D721Med (cell line): ENCODE results near the gene ITGA3.

ENCODE experiments used
- DNase-seq: peaks from one replicate; pipeline ENCODE4 v3.0.0; 2011; ENCODE audit warnings: low spot score; ENCODE audit not compliant: insufficient read length
- FAIRE-seq: peaks from 2 replicates; lab custom pipeline; 2011; peaks lifted over from hg19 to GRCh38; lab: Jason Lieb, UNC
- TF ChIP-seq, protein P1 (sequence below): IDR thresholded peaks from 2 replicates; pipeline ENCODE4 v1.5.1; 2012; ENCODE audit warnings: mild to moderate bottlenecking, control low read depth; ENCODE audit not compliant: insufficient read depth; ENCODE audit errors: missing control alignments

ITGA3 gene

DNA sequence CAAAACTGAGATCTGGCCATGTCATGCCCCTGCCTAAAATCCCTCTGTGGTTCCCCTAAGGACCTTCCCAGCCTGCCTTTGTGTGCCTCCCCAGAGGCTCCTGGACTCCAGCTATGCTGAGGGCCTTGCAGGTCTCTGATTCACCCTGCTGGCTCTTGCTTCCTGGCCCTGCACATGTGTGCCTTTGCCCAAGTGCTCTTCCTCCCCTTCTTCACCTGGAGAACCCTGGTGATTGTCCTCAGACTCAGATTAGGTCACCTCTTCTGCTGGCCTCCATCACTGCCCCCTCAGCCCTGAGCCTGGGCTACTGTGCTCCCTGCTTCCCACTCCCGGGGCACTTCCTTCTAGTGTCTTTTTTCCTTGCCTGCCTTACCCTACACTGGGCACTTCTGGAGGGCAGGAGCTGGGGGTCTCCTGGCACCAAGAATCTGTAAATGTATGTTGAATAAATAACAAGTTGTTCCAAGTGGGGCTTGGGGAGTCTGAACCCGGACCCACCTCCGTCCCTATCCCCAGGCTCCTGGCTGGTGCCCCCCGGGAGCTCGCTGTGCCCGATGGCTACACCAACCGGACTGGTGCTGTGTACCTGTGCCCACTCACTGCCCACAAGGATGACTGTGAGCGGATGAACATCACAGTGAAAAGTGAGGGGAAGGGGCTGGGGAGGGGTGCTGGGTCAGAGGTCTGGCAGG, 7.8 kb downstream of the ITGA3 start:
- no peak for DNase-seq
- no peak for FAIRE-seq

DNA sequence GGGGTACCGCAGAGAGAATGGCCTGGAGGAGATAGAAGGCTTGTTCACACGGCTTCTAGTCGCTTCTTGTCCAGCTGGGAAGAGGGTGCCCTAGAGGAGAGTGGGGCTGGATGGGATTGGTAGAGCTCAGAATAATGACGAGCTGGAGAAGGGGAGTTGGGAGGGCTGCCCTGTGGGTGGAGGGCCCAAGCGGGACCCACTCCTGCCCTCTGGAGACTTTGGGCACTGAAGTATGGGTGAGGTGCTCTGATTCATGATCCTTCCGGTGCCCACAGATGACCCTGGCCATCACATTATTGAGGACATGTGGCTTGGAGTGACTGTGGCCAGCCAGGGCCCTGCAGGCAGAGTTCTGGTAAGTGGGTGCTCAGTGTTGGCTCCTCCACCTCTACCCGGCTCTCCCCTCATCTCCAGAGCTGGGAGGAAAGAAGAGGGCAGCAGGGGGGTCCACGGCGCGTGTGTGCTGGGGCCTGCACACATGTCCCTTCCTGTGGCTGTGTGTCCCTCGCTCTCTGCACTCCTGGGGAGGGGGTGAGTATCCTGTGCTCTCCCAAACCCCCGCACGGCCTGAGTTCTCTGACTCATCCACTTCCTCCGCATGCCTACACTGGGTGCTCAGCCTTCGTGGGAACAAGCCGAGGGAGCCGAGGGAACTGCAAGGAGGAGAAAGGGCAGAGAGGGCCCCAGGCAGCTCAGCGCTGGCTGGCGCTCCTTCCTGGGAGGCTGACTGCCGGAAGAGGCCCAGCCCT, 8.5 kb downstream of the ITGA3 start:
- FAIRE-seq (no peak), DNase-seq (no peak)
- TF ChIP-seq, protein P1, sequence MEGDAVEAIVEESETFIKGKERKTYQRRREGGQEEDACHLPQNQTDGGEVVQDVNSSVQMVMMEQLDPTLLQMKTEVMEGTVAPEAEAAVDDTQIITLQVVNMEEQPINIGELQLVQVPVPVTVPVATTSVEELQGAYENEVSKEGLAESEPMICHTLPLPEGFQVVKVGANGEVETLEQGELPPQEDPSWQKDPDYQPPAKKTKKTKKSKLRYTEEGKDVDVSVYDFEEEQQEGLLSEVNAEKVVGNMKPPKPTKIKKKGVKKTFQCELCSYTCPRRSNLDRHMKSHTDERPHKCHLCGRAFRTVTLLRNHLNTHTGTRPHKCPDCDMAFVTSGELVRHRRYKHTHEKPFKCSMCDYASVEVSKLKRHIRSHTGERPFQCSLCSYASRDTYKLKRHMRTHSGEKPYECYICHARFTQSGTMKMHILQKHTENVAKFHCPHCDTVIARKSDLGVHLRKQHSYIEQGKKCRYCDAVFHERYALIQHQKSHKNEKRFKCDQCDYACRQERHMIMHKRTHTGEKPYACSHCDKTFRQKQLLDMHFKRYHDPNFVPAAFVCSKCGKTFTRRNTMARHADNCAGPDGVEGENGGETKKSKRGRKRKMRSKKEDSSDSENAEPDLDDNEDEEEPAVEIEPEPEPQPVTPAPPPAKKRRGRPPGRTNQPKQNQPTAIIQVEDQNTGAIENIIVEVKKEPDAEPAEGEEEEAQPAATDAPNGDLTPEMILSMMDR: no peak

More for the DNA sequence above, 7.8 kb downstream of the ITGA3 start:
- TF ChIP-seq, protein P1: no peak

DNA sequence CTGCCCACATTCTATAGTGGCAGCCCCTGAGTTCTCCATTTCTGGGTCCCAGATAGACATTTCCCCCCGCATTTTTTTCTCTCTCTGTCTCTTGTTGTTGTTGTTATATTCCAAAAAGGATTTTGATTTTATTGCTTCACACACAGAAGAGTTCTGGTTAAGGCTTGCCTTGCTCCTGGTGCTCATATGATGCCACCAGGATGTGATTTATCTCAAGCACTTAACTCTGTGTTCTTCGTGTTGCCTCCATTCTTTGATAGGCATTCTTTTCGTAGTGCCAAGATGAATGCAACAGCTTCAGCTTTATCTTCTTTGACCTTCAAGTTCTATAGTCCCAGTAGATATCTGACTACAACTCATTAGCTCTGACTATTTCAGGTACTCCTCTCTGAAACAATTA, 9.1 kb downstream of the ITGA3 start:
- TF ChIP-seq, protein P1: no peak
- FAIRE-seq (no peak), DNase-seq (no peak)

DNA sequence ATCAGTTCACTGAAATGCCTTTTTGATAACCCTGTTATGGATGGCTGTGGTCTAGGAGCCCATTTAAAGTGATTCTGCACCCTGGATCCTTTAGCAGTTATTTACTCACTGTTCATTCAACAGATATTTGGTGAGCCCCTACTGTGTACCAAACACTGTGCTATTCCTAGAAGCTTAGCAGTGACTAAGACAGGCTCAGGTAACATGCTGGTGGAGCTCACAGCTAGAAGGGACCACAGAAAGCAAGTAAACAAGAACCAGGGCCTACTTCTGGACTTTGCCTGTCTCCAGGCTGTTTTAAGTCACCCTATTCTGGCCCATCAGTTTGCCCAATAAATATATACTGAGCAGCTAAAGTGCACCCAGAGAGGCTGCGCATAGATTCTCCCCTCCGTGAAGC, 11.1 kb downstream of the ITGA3 start:
- TF ChIP-seq, protein P1: no peak
- no peak for DNase-seq
- FAIRE-seq: no peak

DNA sequence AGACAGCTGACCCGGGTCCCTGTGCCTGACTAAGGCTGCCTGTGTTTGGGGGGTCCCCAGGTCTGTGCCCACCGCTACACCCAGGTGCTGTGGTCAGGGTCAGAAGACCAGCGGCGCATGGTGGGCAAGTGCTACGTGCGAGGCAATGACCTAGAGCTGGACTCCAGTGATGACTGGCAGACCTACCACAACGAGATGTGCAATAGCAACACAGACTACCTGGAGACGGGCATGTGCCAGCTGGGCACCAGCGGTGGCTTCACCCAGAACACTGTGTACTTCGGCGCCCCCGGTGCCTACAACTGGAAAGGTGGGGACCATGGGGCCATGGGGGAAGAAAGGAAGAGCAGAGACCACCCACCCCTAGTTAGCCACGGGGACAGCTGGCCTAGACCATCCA, 12.1 kb downstream of the ITGA3 start:
- DNase-seq (no peak), FAIRE-seq (no peak)
- TF ChIP-seq, protein P1: no peak

DNA sequence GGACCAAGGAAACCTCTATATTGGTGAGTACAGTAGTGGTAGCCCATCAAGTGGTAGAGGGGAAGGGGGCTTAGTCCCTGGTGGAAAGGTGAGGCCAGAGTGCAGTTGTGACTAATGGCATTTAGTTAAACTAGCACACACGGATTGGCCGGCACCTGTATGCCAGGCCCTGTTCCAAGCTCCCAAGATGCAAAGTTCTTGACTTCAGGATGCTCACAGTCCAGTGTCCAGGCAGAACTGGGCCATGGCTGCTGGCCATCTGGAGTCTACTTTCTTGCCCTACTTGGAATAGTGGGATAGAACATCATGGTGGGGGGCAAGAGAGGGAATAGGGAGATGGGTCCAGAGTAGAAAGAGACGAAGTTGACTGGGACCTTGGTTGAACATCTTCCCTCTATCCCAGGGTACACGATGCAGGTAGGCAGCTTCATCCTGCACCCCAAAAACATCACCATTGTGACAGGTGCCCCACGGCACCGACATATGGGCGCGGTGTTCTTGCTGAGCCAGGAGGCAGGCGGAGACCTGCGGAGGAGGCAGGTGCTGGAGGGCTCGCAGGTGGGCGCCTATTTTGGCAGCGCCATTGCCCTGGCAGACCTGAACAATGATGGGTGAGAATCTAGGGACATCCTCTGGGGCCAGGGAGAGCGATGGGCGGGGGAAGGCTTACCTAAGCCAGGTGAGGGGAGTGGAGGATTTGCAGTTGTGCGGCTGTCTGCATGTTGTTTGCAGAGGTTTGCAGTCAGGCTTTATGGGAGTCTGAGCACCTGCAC, 15.2 kb downstream of the ITGA3 start:
- FAIRE-seq (no peak), DNase-seq (no peak)
- TF ChIP-seq, protein P1: no peak
